Mesothelial cell of epicardium (in vitro differentiated cells): ENCODE measurements around the gene EBP. TPM values are rescaled to one million over a fixed set of nuclear protein-coding genes. Genes with fewer than 3 reads are reported as not detected.

Experiments
- DNase-seq, 2 experiments: peaks; one replicate each; pipeline ENCODE4 v3.0.0; 2021; ENCODE audit warnings: low spot score in 2 of 2; ENCODE audit not compliant: unreplicated experiment in 2 of 2
- H3K27ac Mint-ChIP-seq: 2 replicates; pipeline ENCODE4 v1.8.0; 2021; ENCODE audit warnings: mixed read lengths
- H3K27me3 Mint-ChIP-seq: 2 replicates; pipeline ENCODE4 v1.8.0; 2021; ENCODE audit warnings: low read depth, mixed read lengths
- H3K36me3 Mint-ChIP-seq: 2 replicates; pipeline ENCODE4 v1.8.0; 2021; ENCODE audit warnings: mixed read lengths
- H3K4me1 Mint-ChIP-seq: 2 replicates; pipeline ENCODE4 v1.8.0; 2021; ENCODE audit warnings: mixed read lengths
- H3K4me3 Mint-ChIP-seq: 2 replicates; pipeline ENCODE4 v1.8.0; 2021; ENCODE audit warnings: mild to moderate bottlenecking, moderate library complexity, mixed read lengths
- H3K9me3 Mint-ChIP-seq: 2 replicates; pipeline ENCODE4 v1.8.0; 2021; ENCODE audit warnings: mixed read lengths
- CTCF ChIP-seq: fragments of 200-600 bp; sonication (generic); IDR thresholded peaks from one replicate; pipeline ENCODE4 v1.5.0; 2021; ENCODE audit warnings: antibody characterized with exemption; ENCODE audit not compliant: unreplicated experiment
- total RNA-seq: library from RNA; stranded (reverse); gene quantifications from 3 replicates; pipeline ENCODE4 v1.2.1, GENCODE V29; 2021

Gene EBP
- total RNA-seq, 1 donor from 2014 or later = 48.9 TPM

DNA sequence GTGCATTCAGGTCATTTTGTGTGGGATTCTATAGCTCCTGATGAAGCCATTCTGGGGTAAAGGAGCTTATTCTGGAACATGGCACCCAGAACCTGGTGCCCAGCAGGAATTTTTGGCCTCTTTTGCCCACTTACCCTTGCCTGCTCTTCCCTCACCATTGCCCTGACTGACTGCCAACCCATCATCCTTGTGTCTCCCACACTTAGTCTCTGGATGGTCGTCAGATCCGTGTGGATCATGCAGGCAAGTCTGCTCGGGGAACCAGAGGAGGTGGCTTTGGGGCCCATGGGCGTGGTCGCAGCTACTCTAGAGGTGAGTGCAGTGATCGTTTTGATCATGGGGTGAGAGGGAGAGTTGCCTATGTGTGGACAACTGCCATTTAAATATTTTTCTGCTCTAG lies 54.5 kb downstream of the EBP start:
- TF ChIP-seq CTCF = no peak
- H3K9me3 Mint-ChIP-seq = peaks cover 4% of the 10 kb centered on the region

More for the DNA sequence above, 54.5 kb downstream of the EBP start:
- Mint-ChIP-seq H3K27ac (no peak overlapping the region), H3K36me3 (peaks cover 17% of the 10 kb centered on the region), H3K4me1 (peaks cover 13% of the 10 kb centered on the region), H3K27me3 (no peaks in the 10 kb centered on the region), H3K4me3 (peak overlapping the region; percentile 97)
- no peak for DNase-seq

Other genes starting within 250 kb of the EBP start
- not detected in 3 replicates for gene SSX3, start 165.1 kb upstream of the EBP start, total RNA-seq
- gene SSX4, start 138.3 kb upstream of the EBP start, total RNA-seq = not detected in 3 replicates
- gene SSX4B, start 109.8 kb upstream of the EBP start, total RNA-seq = not detected in 3 replicates
- 9.0 to 10.1 TPM (median 9.6 TPM) in 3 replicates for gene SLC38A5, start 51.5 kb upstream of the EBP start, total RNA-seq
- 37.5 to 42.2 TPM (median 42.1 TPM) in 3 replicates for gene FTSJ1, start 45.6 kb upstream of the EBP start, total RNA-seq
- 9.7 to 11.0 TPM (median 10.1 TPM) in 3 replicates for gene PORCN, start 12.8 kb upstream of the EBP start, total RNA-seq
- gene TBC1D25, start 17.9 kb downstream of the EBP start, total RNA-seq = 13.9 to 15.4 TPM (median 15.3 TPM) in 3 replicates
- gene RBM3, start 52.7 kb downstream of the EBP start, total RNA-seq = 208 to 215 TPM (median 209 TPM) in 3 replicates
- gene WDR13, start 75.7 kb downstream of the EBP start, total RNA-seq = 85.8 to 98.6 TPM (median 88.8 TPM) in 3 replicates
- 1.4 to 2.2 TPM (median 1.5 TPM) in 3 replicates for gene WAS, start 162.0 kb downstream of the EBP start, total RNA-seq
- gene SUV39H1, start 174.9 kb downstream of the EBP start, total RNA-seq = 5.3 to 6.3 TPM (median 5.4 TPM) in 3 replicates
- gene GLOD5, start 239.9 kb downstream of the EBP start, total RNA-seq = not detected in 3 replicates